ENCODE results near the gene NOS1AP.
A peak's percentile ranks its signal among the peaks of the same experiment; 100 is the strongest.

The NOS1AP gene

DNA sequence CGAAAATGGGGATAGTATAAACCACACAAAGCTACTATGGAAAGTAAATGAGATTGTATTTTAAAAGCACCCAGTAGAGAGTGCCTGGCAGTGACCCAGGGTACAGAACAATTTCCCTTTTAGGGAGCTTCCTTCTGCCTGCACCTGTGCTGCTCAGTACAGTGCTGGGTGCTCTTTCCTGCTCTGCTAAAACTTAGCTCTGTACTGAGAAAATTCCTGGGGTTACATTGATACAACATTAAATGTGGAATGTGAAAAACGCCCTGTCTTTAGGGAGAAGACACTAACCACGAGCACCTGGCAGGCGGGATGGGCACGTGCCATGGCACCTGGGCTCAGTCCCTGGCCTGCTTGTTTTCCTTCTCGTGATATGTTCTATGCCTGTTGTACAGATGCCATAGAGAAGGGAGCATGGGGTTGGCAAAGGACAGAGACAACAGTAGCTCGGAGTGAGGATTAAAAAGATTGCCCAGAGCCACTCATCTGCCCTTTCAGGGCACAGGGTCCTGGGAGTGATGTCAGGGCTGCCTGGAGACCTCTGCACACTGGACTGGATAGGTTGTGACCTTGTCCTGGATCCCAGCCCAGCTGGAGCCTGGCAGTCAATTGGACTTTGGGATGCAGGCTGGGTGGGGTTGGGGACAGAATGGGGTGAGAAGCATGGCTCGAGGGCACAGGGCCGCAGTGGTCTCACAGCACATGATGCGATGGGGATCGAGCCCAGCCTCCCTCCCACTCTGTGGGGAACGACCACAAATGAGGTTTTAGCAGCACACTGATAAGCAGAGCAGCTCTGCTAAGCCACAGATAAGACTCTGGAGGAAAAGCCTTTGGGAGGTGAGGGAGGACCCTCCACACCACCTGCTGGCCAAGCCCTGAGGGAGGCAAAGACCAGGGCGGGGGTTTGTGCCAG, 302.9 kb downstream of the NOS1AP start:
- in situ Hi-C loops (cut with HindIII; ENCODE audit: low sequenced_read_pairs) = no loop called here
- DNase-seq (ENCODE audit: low read depth) = no peak
- TF ChIP-seq, protein P1, sequence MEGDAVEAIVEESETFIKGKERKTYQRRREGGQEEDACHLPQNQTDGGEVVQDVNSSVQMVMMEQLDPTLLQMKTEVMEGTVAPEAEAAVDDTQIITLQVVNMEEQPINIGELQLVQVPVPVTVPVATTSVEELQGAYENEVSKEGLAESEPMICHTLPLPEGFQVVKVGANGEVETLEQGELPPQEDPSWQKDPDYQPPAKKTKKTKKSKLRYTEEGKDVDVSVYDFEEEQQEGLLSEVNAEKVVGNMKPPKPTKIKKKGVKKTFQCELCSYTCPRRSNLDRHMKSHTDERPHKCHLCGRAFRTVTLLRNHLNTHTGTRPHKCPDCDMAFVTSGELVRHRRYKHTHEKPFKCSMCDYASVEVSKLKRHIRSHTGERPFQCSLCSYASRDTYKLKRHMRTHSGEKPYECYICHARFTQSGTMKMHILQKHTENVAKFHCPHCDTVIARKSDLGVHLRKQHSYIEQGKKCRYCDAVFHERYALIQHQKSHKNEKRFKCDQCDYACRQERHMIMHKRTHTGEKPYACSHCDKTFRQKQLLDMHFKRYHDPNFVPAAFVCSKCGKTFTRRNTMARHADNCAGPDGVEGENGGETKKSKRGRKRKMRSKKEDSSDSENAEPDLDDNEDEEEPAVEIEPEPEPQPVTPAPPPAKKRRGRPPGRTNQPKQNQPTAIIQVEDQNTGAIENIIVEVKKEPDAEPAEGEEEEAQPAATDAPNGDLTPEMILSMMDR (IDR thresholded peaks at IDR 0.05; ENCODE audit: low read depth, low read length, missing control alignments) = peak; percentile 8
- H3K4me3 ChIP-seq (ENCODE audit: low read depth, low read length) = no peak overlapping the region

GRCh38 chr1:162373072-162373427, 303.6 kb downstream of the NOS1AP start:
- H3K4me3 ChIP-seq (ENCODE audit: low read depth, low read length) = no peak overlapping the region
- in situ Hi-C loops (cut with HindIII; ENCODE audit: low sequenced_read_pairs) = no loop called here
- TF ChIP-seq, protein P1 (IDR thresholded peaks at IDR 0.05; ENCODE audit: low read depth, low read length, missing control alignments) = no peak
- no peak for DNase-seq (ENCODE audit: low read depth)

DNA sequence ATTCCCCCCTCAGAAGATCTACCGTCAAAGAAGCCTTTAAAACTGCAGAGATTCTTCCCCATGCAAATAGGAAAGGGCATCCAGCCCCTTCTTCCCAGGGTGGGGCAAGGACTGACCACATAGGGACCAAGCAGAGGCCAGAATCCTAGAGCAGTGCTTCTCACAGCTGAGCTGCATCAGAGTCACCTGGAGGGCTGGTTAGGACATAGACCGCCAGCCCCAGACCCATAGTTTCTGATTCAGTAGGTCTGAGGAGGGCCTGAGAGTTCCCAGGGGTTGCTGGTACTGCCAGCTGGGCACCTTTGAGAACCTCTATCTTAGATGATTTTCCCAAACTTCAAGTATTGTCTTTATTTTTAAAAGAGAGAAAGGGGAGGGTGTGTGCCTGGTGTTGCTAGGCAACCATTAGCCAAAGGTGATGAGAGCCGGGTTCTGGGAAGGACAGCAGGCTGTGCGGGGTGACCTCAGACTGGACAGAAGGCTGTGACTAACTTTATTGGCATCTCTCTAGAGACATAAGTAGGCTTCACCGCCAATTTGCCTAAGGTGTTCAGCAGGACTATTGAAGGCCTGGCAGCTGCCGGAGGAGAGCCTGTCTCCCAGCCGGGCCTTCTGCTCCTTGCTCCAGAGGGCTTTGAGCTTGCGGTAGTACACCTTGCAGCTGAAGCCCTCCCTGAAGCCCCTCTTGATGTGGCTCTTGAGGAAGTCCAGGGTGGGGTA, 304.2 kb downstream of the NOS1AP start:
- in situ Hi-C loops (cut with HindIII; ENCODE audit: low sequenced_read_pairs) = no loop called here
- TF ChIP-seq, protein P1 (IDR thresholded peaks at IDR 0.05; ENCODE audit: low read depth, low read length, missing control alignments) = no peak
- no peak overlapping the region for H3K4me3 ChIP-seq (ENCODE audit: low read depth, low read length)
- peak; percentile 38 for DNase-seq (ENCODE audit: low read depth)

- in situ Hi-C loops (cut with HindIII; ENCODE audit: low sequenced_read_pairs) = no loop called here
- no peak overlapping the region for H3K4me3 ChIP-seq (ENCODE audit: low read depth, low read length)
- no peak for DNase-seq (ENCODE audit: low read depth)
- TF ChIP-seq, protein P1 (IDR thresholded peaks at IDR 0.05; ENCODE audit: low read depth, low read length, missing control alignments) = no peak
Measured at GRCh38 chr1:162374406-162374805, 304.9 kb downstream of the NOS1AP start.

DNA sequence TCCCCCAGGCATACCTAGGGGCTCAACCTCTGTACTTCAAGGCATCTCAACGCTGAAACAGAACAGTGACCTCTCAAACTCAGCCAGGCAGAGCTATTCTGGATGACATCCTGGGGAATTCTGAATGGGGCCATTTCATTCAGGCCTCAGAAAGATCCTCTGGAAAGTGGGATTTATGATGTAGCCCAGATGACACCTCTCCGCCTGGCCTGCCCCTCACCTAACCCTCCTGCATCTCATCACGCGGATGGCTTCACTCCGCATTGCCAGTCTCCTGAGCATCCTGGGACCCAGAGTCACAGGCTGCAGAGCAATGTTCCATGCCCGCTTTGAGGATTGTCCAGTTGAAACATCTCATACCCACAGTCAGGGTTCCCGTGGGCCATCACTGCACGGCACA, 306.0 kb downstream of the NOS1AP start:
- H3K4me3 ChIP-seq (ENCODE audit: low read depth, low read length) = no peak overlapping the region
- in situ Hi-C loops (cut with HindIII; ENCODE audit: low sequenced_read_pairs) = no loop called here
- TF ChIP-seq, protein P1 (IDR thresholded peaks at IDR 0.05; ENCODE audit: low read depth, low read length, missing control alignments) = no peak
- DNase-seq (ENCODE audit: low read depth) = no peak

GRCh38 chr1:162376691-162377090, 307.2 kb downstream of the NOS1AP start, which contains the start of gene SPATA46:
Gene SPATA46 (minus strand): TSS chr1:162376854. CDS start chr1:162376790, 64 bp downstream.
- in situ Hi-C loops (cut with HindIII; ENCODE audit: low sequenced_read_pairs) = no loop called here
- no peak within 1 kb of the TSS for H3K4me3 ChIP-seq (ENCODE audit: low read depth, low read length)
- TF ChIP-seq, protein P1 (IDR thresholded peaks at IDR 0.05; ENCODE audit: low read depth, low read length, missing control alignments) = no peak
- no peak for DNase-seq (ENCODE audit: low read depth)

All from astrocyte of the cerebellum (primary cell).